BE2C (cell line): Measurements from ENCODE around the gene KIAA1671.

Source experiments
- DNase-seq: peaks from one replicate; pipeline ENCODE4 v3.0.0-alpha.2; 2020
- H3K27me3 ChIP-seq: fragments of 250-450 bp; sonication (Bioruptor Pico); 2 replicates; pipeline ENCODE4 v1.5.1; 2020; ENCODE audit warnings: mild to moderate bottlenecking
- H3K36me3 ChIP-seq: fragments of 250-450 bp; sonication (Bioruptor Pico); 2 replicates; pipeline ENCODE4 v1.5.1; 2020; ENCODE audit warnings: mild to moderate bottlenecking
- H3K4me1 ChIP-seq: fragments of 250-450 bp; sonication (Bioruptor Pico); 2 replicates; pipeline ENCODE4 v1.5.1; 2020
- H3K4me3 ChIP-seq: 2 replicates; pipeline ENCODE4 v1.5.1; 2011; ENCODE audit warnings: low read depth, low read length
- H3K9me3 ChIP-seq: fragments of 250-450 bp; sonication (Bioruptor Pico); 2 replicates; pipeline ENCODE4 v1.5.1; 2020
- TF ChIP-seq, protein P1 (sequence below): IDR thresholded peaks from 2 replicates; pipeline ENCODE4 v1.5.1; 2012; ENCODE audit warnings: mild to moderate bottlenecking, low read depth, low read length

Gene KIAA1671

DNA sequence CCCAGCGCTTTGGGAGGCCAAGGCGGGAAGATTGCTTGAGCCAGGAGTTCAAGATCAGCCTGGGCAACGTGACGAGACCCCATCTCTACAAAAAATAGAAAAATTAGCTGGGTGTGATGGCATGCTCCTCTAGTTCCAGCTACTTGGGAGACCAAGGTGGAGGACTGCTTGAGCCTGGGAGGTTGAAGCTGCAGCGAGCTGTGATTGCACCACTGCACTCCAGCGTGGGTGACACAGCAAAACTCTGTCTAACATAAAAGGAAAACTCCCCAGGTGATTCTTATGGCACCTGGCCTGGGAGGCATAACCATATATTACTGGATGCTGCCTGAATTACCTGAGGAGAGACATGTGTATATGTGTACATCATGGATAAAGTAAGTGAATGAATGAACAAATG lies 29.1 kb downstream of the KIAA1671 start:
- Histone ChIP-seq H3K9me3 (no peaks in the 10 kb centered on the region), H3K36me3 (no peaks in the 10 kb centered on the region), H3K4me1 (peaks cover 10% of the 10 kb centered on the region), H3K27me3 (no peaks in the 10 kb centered on the region), H3K4me3 (no peak overlapping the region)
- DNase-seq: no peak
- TF ChIP-seq, protein P1, sequence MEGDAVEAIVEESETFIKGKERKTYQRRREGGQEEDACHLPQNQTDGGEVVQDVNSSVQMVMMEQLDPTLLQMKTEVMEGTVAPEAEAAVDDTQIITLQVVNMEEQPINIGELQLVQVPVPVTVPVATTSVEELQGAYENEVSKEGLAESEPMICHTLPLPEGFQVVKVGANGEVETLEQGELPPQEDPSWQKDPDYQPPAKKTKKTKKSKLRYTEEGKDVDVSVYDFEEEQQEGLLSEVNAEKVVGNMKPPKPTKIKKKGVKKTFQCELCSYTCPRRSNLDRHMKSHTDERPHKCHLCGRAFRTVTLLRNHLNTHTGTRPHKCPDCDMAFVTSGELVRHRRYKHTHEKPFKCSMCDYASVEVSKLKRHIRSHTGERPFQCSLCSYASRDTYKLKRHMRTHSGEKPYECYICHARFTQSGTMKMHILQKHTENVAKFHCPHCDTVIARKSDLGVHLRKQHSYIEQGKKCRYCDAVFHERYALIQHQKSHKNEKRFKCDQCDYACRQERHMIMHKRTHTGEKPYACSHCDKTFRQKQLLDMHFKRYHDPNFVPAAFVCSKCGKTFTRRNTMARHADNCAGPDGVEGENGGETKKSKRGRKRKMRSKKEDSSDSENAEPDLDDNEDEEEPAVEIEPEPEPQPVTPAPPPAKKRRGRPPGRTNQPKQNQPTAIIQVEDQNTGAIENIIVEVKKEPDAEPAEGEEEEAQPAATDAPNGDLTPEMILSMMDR: no peak

DNA sequence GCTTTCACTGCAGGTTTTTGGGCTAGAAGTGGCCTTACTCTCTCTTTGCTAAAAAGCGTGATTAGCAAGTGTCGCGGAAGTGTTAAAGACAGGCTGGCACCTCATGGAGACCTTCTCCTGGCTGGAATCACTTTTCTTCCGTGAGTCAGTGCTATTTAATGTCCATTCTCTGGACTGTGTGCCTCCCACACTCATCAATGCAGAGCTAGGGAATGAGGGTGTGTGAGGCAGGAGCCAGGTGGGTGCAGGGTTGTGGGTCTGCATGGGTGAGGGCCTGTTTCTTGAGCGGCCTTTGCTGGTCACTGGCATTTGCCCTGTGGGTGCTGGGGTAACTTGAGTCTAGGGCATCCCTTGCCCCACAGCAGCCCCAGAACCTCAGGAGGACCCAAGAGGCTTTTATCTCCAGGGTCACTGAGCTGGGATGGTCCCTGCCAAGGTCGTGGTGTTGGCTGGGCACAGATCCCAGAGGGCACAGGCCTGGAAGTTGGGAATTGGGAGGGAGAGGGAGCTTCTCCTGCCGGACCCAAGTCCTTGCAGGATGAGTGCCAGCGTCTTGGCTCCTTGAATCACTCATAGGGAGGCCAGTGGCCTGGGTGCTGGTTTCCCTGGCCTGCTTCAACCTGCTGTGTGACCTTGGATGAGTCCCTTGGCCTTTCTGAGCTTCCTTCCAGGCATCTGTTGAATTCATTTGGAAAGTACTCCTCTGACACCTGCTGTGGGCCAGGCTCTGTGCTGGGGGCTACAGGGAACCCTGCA lies 30.0 kb downstream of the KIAA1671 start:
- TF ChIP-seq, protein P1: no peak
- no peak for DNase-seq
- Histone ChIP-seq H3K36me3 (no peaks in the 10 kb centered on the region), H3K4me3 (no peak overlapping the region), H3K27me3 (no peaks in the 10 kb centered on the region), H3K9me3 (no peaks in the 10 kb centered on the region), H3K4me1 (peaks cover 4% of the 10 kb centered on the region)

DNA sequence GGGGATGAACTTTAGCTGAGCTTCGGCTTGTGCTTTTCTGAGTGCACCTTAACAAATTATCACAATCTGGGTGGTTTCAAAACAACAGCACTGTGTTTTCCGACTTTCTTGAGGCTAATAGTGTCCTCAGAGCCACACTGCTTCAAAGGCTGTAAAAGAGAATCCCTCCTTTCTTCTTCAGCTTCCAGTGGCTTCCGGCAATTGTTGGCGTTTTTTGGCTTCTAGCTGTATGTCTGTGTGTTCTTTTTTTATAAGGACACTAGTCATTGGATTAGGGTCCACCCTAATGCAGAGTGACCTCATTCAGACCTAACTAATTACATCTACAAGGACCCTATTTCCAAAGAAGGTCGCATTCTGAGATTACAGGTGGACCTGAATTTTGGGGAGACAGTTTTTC lies 30.6 kb downstream of the KIAA1671 start:
- Histone ChIP-seq H3K27me3 (no peaks in the 10 kb centered on the region), H3K9me3 (no peaks in the 10 kb centered on the region), H3K4me3 (no peak overlapping the region), H3K4me1 (no peaks in the 10 kb centered on the region; the same call in 1 of the 2 replicates), H3K36me3 (no peaks in the 10 kb centered on the region)
- TF ChIP-seq, protein P1: no peak
- no peak for DNase-seq

DNA sequence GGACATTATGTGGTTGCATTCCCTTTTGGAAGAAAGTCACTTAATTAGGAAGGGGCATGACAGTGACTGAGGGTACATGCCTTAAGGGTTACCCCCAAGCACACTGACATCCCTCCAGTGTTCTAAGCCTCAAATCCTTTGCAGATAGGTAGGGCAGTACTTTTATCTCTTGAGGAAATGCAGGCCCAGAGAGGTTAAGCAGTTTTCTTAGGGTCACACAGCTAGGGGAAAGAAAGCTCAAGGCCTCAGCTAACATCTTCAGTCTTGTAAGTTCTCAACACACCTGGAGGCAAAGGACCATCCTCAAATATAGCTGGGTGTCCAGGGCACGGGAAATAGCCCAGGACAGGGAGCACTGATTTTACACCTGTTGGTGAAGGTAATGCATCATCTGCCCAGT lies 31.6 kb downstream of the KIAA1671 start:
- Histone ChIP-seq H3K4me3 (no peak overlapping the region), H3K36me3 (no peaks in the 10 kb centered on the region), H3K27me3 (no peaks in the 10 kb centered on the region), H3K9me3 (no peaks in the 10 kb centered on the region), H3K4me1 (no peaks in the 10 kb centered on the region)
- TF ChIP-seq, protein P1: no peak
- DNase-seq: no peak

- no peaks in the 10 kb centered on the region for H3K36me3 ChIP-seq
- DNase-seq: no peak
- no peaks in the 10 kb centered on the region; the same call in 1 of the 2 replicates for H3K4me1 ChIP-seq
- H3K4me3 ChIP-seq: no peak overlapping the region
- H3K27me3 ChIP-seq: no peaks in the 10 kb centered on the region
- TF ChIP-seq, protein P1: no peak
- no peaks in the 10 kb centered on the region for H3K9me3 ChIP-seq
Measured at GRCh38 chr22:24985826-24986214, 33.3 kb downstream of the KIAA1671 start.

- peaks cover 2% of the 10 kb centered on the region for H3K4me1 ChIP-seq
- no peak for DNase-seq
- TF ChIP-seq, protein P1: no peak
- H3K27me3 ChIP-seq: no peaks in the 10 kb centered on the region
- H3K4me3 ChIP-seq: no peak overlapping the region
- H3K9me3 ChIP-seq: no peaks in the 10 kb centered on the region
- no peaks in the 10 kb centered on the region for H3K36me3 ChIP-seq
Measured at GRCh38 chr22:24986816-24987215, 34.3 kb downstream of the KIAA1671 start.
